AG09309 (cell line): Measurements from ENCODE around the gene FBXL12.
"Not testable (repeated sequence)": the region's sequence is repeated elsewhere in the genome, so short reads cannot be mapped to it uniquely, and the experiment has no call there.

Experiments used
- DNase-seq: peaks from one replicate; pipeline ENCODE4 v3.0.0-alpha.2; 2010; ENCODE audit warnings: low read depth
- H3K4me3 ChIP-seq: 2 replicates; pipeline ENCODE4 v1.5.1; 2011; ENCODE audit warnings: mild to moderate bottlenecking, low read depth, low read length, moderate library complexity; ENCODE audit not compliant: control insufficient read depth
- CTCF ChIP-seq: IDR thresholded peaks from 2 replicates; pipeline ENCODE4 v1.5.1; 2011; ENCODE audit warnings: mild to moderate bottlenecking, low read depth, low read length, inconsistent platforms; ENCODE audit not compliant: insufficient read depth, control insufficient read depth; ENCODE audit errors: missing control alignments

The FBXL12 gene

GRCh38 chr19:9849791-9850190 is 30.9 kb upstream of the FBXL12 start:
- TF ChIP-seq CTCF = no peak
- no peak for DNase-seq

GRCh38 chr19:9848762-9849161 is 29.9 kb upstream of the FBXL12 start:
- H3K4me3 ChIP-seq = no peak overlapping the region
- TF ChIP-seq CTCF = no peak
- no peak for DNase-seq

More at GRCh38 chr19:9849791-9850190, 30.9 kb upstream of the FBXL12 start:
- H3K4me3 ChIP-seq = no peak overlapping the region

- no peak for DNase-seq
- peak; percentile 51 for TF ChIP-seq CTCF
- H3K4me3 ChIP-seq = no peak overlapping the region
Measured at GRCh38 chr19:9848060-9848459, 29.2 kb upstream of the FBXL12 start.

GRCh38 chr19:9847087-9847671 is 28.3 kb upstream of the FBXL12 start:
- H3K4me3 ChIP-seq = no peak overlapping the region
- peak; percentile 91 for DNase-seq

GRCh38 chr19:9843626-9844273 is 24.9 kb upstream of the FBXL12 start:
- not testable (repeated sequence) for DNase-seq, H3K4me3 ChIP-seq

More at GRCh38 chr19:9847087-9847671, 28.3 kb upstream of the FBXL12 start:
- TF ChIP-seq CTCF = peak; percentile 97

- no peak for DNase-seq
- TF ChIP-seq CTCF = no peak
- no peak overlapping the region for H3K4me3 ChIP-seq
Measured at GRCh38 chr19:9842834-9843625, 24.2 kb upstream of the FBXL12 start.

GRCh38 chr19:9839415-9839814 is 20.5 kb upstream of the FBXL12 start:
- no peak overlapping the region for H3K4me3 ChIP-seq
- DNase-seq = no peak
- no peak for TF ChIP-seq CTCF
